HepG2 (cell line): ENCODE data around the gene APOA1. TPM values are rescaled to one million over a fixed set of nuclear protein-coding genes. Genes with fewer than 3 reads are reported as not detected.

Experiments
- HOXD1 ChIP-seq: sonication (generic); formaldehyde crosslinking; IDR thresholded peaks from 2 replicates; pipeline ENCODE4 v1.5.0; 2020; ENCODE audit warnings: missing genetic modification reagents
- IKZF5 ChIP-seq: IDR thresholded peaks from 2 replicates; pipeline ENCODE4 v1.6.1; 2018; ENCODE audit warnings: missing genetic modification reagents, mild to moderate bottlenecking, missing compliant biosample characterization
- KLF12 ChIP-seq: sonication (generic); formaldehyde crosslinking; IDR thresholded peaks from 2 replicates; pipeline ENCODE4 v1.4.0; 2020; ENCODE audit warnings: missing genetic modification reagents, borderline replicate concordance
- MLLT10 ChIP-seq: sonication (generic); formaldehyde crosslinking; IDR thresholded peaks from 2 replicates; pipeline ENCODE4 v1.4.0; 2020; ENCODE audit warnings: missing genetic modification reagents
- PRDM10 ChIP-seq: sonication (generic); formaldehyde crosslinking; IDR thresholded peaks from 2 replicates; pipeline ENCODE4 v1.4.0; 2020; ENCODE audit warnings: low read depth, missing genetic modification reagents
- SMAD3 ChIP-seq: sonication (generic); formaldehyde crosslinking; IDR thresholded peaks from 2 replicates; pipeline ENCODE4 v1.4.0; 2020; ENCODE audit warnings: missing genetic modification reagents
- SOX13 ChIP-seq, 3 experiments: fragments of 450-650 bp in 1 of 3; sonication (generic) in 1 of 3; formaldehyde crosslinking in 1 of 3; IDR thresholded peaks in 2 of 3; conservative IDR thresholded peaks in 1 of 3; 2 replicates each; pipeline versions ENCODE4 v1.5.0 to v1.6.1; 2016 to 2020; ENCODE audit warnings: antibody characterized with exemption in 1 of 3, mild to moderate bottlenecking in 1 of 3, missing compliant biosample characterization in 1 of 3, missing genetic modification reagents in 1 of 3, moderate library complexity in 1 of 3
- TBX3 ChIP-seq: fragments of 450-650 bp; IDR thresholded peaks from 2 replicates; pipeline ENCODE4 v1.6.1; 2017; ENCODE audit warnings: antibody characterized with exemption, mild to moderate bottlenecking, inconsistent platforms, borderline replicate concordance
- ZNF180 ChIP-seq: sonication (generic); formaldehyde crosslinking; IDR thresholded peaks from 2 replicates; pipeline ENCODE4 v1.4.0; 2020; ENCODE audit warnings: low read depth, missing genetic modification reagents, borderline replicate concordance
- ZNF317 ChIP-seq: sonication (generic); formaldehyde crosslinking; IDR thresholded peaks from 2 replicates; pipeline ENCODE4 v1.5.0; 2020; ENCODE audit warnings: mild to moderate bottlenecking, missing genetic modification reagents
- ZNF577 ChIP-seq: sonication (generic); formaldehyde crosslinking; IDR thresholded peaks from 2 replicates; pipeline ENCODE4 v1.4.0; 2020; ENCODE audit warnings: mild to moderate bottlenecking, low read depth, missing genetic modification reagents, borderline replicate concordance
- ZNF670 ChIP-seq: sonication (generic); formaldehyde crosslinking; IDR thresholded peaks from 2 replicates; pipeline ENCODE4 v1.8.0; 2022; ENCODE audit warnings: mild to moderate bottlenecking, missing genetic modification reagents, borderline replicate concordance
- ZNF672 ChIP-seq: sonication (generic); formaldehyde crosslinking; IDR thresholded peaks from 2 replicates; pipeline ENCODE4 v1.8.1; 2022; ENCODE audit warnings: missing genetic modification reagents
- ZNF788 ChIP-seq: sonication (generic); formaldehyde crosslinking; IDR thresholded peaks from 2 replicates; pipeline ENCODE4 v1.5.0; 2020; ENCODE audit warnings: mild to moderate bottlenecking, missing genetic modification reagents, borderline replicate concordance
- polyA plus RNA-seq, 8 experiments: library from polyadenylated mRNA; depleted of rRNA in 3 of 8; stranded (reverse) in 7 of 8; unstranded in 1 of 8; fragments of >200 nt; fragmentation: Illumina TruSeq in 4 of 8; extraction: Trizol in 4 of 8; gene quantifications; 2 replicates each; pipeline versions ENCODE4 v1.2.1 to v1.2.3, GENCODE V29; 2011 to 2016; ENCODE audit warnings: low read depth in 4 of 8, missing spikeins in 1 of 8, mixed read lengths in 1 of 8; ENCODE audit not compliant: insufficient read depth in 1 of 8
- total RNA-seq, 5 experiments: library from RNA; depleted of rRNA; stranded (reverse); fragments of >200 nt; fragmentation: Illumina TruSeq; extraction: Trizol; gene quantifications; 2 replicates each; pipeline ENCODE4 v1.2.3, GENCODE V29; 2016; ENCODE audit warnings: low read depth in 1 of 5
- TF ChIP-seq, protein P1 (sequence below): sonication (generic); formaldehyde crosslinking; IDR thresholded peaks from 2 replicates; pipeline ENCODE4 v1.4.0; 2020; ENCODE audit warnings: mild to moderate bottlenecking, low read depth, missing genetic modification reagents
- TF ChIP-seq, protein P2 (sequence below): sonication (generic); formaldehyde crosslinking; conservative IDR thresholded peaks from 2 replicates; pipeline ENCODE4 v1.8.0; 2022; ENCODE audit warnings: missing genetic modification reagents

The APOA1 gene
- total and polyA plus RNA-seq, 2 of the 13 experiments (the other 11 are each of a cell fraction or from before 2014, with no cell fraction given), result 1,973 to 5,485 TPM

GRCh38 chr11:116833816-116834534, 3.4 kb downstream of the APOA1 start (continued):
- TF ChIP-seq IKZF5 (CRISPR knock-in tag), result peak; percentile 79
- TF ChIP-seq MLLT10, result no peak; the same call in 1 of the 2 replicates
- TF ChIP-seq ZNF577, result no peak
- TF ChIP-seq TBX3, result no peak
- no peak for TF ChIP-seq ZNF317 (CRISPR knock-in tag)
- TF ChIP-seq ZNF788 (CRISPR knock-in tag), result peak; percentile 62; the same call in 1 of the 2 replicates
- peak; percentile 74 for TF ChIP-seq KLF12
- no peak for TF ChIP-seq HOXD1 (CRISPR knock-in tag)
- TF ChIP-seq ZNF672 (CRISPR knock-in tag), result no peak
- no peak; the same call in 1 of the 2 replicates for TF ChIP-seq ZNF670 (CRISPR knock-in tag)
- 0 out of 2 replicates have a peak, but pooled peaks have one; percentile 11 for TF ChIP-seq SOX13 (IDR thresholded peaks at IDR 0.05)
- peak in 1 of 2 experiments; percentile 78; a peak in 2 of 4 replicates for TF ChIP-seq SOX13 (CRISPR knock-in tag; conservative IDR thresholded peaks at IDR 0.05 in 1 of 2, IDR thresholded peaks at IDR 0.05 in 1 of 2)
- TF ChIP-seq SMAD3 (CRISPR knock-in tag), result no peak; the same call in 1 of the 2 replicates
- no peak for TF ChIP-seq ZNF180 (CRISPR knock-in tag)
- TF ChIP-seq PRDM10 (CRISPR knock-in tag), result no peak; the same call in 1 of the 2 replicates
- TF ChIP-seq, protein P1, sequence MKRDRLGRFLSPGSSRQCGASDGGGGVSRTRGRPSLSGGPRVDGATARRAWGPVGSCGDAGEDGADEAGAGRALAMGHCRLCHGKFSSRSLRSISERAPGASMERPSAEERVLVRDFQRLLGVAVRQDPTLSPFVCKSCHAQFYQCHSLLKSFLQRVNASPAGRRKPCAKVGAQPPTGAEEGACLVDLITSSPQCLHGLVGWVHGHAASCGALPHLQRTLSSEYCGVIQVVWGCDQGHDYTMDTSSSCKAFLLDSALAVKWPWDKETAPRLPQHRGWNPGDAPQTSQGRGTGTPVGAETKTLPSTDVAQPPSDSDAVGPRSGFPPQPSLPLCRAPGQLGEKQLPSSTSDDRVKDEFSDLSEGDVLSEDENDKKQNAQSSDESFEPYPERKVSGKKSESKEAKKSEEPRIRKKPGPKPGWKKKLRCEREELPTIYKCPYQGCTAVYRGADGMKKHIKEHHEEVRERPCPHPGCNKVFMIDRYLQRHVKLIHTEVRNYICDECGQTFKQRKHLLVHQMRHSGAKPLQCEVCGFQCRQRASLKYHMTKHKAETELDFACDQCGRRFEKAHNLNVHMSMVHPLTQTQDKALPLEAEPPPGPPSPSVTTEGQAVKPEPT (CRISPR knock-in tag), result peak; percentile 69; the same call in 1 of the 2 replicates
- TF ChIP-seq, protein P2, sequence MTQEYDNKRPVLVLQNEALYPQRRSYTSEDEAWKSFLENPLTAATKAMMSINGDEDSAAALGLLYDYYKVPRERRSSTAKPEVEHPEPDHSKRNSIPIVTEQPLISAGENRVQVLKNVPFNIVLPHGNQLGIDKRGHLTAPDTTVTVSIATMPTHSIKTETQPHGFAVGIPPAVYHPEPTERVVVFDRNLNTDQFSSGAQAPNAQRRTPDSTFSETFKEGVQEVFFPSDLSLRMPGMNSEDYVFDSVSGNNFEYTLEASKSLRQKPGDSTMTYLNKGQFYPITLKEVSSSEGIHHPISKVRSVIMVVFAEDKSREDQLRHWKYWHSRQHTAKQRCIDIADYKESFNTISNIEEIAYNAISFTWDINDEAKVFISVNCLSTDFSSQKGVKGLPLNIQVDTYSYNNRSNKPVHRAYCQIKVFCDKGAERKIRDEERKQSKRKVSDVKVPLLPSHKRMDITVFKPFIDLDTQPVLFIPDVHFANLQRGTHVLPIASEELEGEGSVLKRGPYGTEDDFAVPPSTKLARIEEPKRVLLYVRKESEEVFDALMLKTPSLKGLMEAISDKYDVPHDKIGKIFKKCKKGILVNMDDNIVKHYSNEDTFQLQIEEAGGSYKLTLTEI, result no peak
